T1000 (cell line): Measurements from ENCODE around the gene SLC25A47.
"Not testable (repeated sequence)": the region's sequence is repeated elsewhere in the genome, so short reads cannot be mapped to it uniquely, and the experiment has no call there.

Experiments used
- DNase-seq: peaks from one replicate; lab custom pipeline; 2025; ENCODE audit warnings: mixed read lengths; lab: John Stamatoyannopoulos, UW

Gene SLC25A47, protein sequence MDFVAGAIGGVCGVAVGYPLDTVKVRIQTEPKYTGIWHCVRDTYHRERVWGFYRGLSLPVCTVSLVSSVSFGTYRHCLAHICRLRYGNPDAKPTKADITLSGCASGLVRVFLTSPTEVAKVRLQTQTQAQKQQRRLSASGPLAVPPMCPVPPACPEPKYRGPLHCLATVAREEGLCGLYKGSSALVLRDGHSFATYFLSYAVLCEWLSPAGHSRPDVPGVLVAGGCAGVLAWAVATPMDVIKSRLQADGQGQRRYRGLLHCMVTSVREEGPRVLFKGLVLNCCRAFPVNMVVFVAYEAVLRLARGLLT

DNA sequence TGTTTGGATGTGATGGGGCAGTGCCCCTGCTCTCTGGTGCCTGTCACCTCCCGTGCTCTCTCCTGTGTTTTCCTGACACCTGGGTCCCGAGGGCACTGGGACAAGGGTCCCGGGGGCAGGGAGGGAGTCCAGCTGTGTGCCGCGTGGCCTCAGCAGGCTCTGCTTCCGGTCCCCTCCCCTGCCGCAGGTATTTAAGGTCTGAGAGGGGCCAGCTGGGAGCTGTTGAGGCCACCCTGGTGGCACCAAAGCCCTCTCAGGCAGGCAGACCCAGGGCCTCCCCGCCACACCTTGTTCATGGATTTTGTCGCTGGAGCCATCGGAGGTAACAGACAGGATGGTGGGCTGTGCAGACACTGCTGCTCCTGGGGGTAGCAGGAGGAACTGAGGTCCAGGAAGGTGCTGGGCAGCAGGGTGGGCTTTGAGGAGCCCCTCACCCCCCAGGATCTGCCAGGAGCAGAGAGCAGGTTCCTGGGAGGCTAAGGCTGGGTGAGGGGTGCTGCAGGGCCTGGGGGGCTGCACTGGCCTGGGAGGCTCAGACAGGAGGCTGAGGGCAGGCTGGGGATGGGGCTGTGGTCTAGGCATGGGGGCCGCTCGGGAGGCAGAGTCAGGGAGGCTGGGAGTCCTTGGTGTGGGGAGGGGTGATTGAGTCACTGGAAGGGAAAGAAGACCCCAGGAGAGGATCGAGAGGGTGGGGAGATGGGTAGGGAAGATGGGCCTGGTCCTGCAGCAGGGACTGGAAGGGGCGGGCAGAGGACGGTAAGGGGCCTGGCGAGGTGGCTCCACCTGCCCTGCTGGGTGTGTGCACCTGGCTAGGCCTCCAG, at the start of gene SLC25A47:
Gene SLC25A47 (plus strand): TSS at position 219 of the 821 bp plus-strand sequence. CDS start 76 bp downstream, at position 295.
- DNase-seq: no peak

DNA sequence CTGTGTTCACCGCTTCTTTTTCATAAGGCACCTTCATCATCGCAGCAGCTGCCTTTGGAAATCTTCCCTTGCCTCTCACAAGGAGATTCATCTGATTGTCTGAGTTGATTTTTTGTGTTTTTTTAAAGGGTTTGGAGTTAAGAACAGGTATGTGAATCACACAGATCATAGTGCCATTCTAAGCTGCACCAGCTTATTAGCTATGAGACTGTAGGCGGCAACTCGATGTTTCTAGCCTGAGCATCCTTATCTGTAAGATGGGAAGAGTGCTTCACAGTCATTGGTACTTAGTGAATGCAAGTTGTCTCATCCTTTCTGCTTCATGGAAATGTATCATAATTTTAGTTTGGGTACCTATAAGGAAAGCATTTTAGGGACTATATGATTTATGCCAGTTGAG, 48.9 kb upstream of the SLC25A47 start:
- DNase-seq: no peak

DNA sequence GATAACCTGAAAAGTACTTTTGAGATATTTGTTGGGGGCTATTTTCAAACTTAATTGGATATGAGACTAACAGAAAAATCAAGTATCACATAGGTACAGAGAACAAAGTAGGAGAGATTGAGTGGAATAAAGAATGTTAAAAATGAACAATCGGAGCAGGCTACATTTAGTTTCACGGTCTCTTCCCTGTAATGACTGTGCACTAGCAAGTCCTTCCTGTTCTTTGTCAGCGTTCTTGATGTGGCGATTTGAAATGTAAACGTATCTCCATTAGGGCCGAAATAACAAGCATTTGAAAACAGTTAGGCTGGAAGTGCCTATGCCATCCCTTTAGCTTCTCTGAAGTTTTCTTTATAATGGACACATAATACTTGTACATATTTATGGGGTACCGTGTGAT, 47.9 kb upstream of the SLC25A47 start:
- no peak for DNase-seq

DNA sequence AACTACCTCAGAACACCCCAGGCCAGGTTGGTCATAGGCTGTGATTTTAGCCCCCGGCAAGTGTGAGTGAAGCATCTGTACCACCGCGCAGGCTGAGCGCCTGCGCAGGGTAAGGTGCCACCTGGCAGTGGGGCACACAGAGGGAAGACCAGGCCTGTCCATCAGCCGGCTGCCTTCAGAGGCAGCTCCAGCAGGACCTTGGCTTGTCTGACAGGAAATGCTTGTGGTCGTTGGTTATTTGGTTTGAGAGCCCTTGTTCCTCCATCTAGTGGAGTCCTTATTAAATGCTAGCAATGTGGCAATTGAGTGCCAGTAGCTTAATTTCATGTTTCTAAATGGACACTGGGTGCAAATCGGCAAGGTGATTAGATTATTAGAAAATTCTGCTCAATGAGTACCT, 44.4 kb upstream of the SLC25A47 start:
- DNase-seq: no peak

DNA sequence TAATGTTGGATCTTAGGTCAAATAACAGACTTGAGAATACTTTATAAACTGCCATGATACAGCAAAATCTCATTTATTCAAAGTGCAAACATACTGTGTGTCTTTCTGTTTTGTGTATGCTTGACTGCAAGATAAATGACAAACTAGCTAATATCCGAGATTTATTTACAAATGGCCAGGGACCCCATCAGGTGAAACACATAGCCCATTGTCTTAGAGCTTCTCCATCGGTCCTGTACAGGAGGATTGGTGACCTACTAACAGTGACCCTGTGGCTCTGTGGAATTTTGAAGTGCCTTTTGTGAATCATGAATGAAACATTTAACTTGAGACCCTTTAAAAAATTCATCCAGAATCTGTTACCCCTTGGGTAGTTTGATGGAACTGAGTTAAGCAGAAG, 44.0 kb upstream of the SLC25A47 start:
- no peak for DNase-seq

DNA sequence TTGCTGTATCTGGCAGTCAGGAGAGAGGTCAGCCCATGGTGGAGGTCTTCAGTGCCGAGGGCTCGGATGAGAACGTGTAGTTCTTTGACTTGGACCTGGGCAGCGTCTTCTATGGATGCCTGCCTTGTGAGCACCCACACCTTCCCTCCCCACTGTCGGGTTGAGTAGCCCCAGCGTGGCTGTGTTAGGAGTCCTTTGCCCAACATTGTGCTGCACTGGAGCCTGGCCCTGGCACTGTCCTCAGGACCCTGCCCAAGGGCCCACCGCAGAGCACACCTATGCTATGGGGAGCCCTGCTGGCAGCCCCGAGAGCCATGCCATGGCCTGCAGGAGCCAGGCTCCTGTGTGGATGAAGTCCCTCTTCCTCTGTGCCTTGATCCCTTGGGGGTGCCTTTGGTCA, 43.6 kb upstream of the SLC25A47 start:
- DNase-seq: no peak

DNA sequence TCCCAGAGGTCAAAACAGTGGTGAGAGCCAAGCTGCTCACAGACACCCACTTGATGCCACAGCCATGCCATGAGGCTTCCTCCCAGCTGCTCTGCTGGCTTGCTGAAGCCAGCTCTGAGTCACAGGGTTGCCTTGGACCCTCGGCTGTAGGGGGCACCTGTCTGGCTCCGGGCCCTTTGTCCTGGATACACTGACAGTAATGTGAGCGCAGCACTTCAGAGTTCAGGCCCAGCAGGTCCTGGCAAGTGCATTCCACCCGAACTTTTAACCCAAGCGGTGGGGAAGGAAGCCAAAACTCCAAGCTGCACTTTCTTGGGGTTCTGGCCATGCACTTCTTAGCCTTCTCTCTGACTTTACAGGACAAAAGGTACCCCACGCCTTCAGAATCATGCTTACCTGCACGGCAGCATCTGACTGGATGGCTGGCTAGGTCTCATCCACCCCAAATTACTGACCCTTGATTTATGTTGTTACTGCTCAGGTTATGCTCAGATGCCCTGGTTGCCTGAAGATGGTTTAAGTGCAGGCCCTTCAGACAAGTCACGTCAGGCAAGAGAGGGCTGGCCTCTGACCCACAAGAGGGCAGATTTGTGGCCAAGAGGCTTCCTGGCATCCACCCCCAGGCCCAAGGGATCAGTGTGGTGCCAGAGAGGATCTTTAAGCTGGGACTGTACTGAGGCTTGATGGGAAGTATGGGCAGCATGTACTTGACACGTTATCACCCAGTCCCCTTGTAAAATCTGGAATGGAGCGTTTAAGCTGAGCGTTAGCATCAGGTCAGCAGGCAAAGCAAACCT, 41.7 kb upstream of the SLC25A47 start:
- no peak for DNase-seq

DNA sequence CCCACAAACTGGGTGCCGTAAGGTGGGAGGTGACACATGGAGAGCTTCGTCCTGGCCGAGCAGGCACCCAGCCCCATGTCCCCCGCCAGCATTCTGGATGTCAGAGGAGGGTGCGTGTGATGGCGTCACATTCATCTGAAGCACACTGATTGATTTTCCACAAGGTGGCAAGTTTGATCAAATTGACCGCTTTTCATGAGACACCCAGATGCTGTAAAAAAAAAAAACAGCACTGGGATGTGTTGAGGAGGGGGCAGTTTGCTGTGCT, 41.1 kb upstream of the SLC25A47 start:
- no peak for DNase-seq

DNA sequence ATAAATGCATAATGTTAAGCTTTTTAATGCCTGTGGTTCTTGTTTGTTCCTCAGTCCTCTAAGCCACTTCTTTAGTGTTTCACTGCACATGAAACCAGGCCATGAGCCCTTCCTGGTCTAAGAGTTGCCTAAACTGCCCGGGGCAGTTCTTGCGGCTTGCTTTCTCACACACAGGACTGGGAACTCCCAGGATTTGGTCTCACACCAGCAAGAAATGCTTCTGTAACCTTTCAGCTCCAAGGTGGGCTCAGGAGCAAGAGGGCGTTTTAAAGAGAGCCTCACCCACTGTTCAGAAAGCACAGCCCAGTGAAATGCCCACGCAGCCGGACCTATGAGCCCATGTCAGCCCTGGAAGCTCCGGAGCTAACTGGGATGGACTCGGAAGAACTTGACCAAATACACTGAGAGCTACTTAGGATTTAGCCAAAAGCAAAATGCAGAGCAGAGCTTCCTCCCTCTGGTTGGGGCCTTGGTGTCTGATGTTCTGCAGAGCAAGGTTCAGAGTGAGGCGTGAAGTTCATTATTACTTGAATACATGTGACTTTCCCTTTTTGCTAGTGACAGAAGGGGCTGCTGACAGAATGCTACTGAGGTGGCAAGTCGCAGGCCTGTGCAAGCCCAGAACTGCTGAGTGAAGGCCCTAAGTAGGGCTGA, 40.2 kb upstream of the SLC25A47 start:
- no peak for DNase-seq

DNA sequence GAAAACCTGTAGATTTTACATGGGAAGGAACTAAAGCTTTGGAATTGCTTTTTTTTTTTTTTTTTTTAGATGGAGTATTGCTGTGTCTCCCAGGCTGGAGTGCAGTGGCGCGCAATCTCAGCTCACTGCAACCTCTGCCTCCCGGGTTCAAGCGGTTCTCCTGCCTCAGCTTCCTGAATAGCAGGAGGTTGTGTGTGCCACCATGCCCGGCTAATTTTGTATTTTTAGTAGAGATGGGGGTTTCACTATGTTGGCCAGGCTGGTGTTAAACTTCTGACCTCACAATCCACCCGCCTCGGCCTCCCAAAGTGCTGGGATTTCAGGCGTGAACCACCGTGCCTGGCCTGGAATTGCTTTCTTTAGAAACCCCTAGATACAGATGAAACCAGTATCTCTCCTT, 39.7 kb upstream of the SLC25A47 start:
- DNase-seq: not testable (repeated sequence)

DNA sequence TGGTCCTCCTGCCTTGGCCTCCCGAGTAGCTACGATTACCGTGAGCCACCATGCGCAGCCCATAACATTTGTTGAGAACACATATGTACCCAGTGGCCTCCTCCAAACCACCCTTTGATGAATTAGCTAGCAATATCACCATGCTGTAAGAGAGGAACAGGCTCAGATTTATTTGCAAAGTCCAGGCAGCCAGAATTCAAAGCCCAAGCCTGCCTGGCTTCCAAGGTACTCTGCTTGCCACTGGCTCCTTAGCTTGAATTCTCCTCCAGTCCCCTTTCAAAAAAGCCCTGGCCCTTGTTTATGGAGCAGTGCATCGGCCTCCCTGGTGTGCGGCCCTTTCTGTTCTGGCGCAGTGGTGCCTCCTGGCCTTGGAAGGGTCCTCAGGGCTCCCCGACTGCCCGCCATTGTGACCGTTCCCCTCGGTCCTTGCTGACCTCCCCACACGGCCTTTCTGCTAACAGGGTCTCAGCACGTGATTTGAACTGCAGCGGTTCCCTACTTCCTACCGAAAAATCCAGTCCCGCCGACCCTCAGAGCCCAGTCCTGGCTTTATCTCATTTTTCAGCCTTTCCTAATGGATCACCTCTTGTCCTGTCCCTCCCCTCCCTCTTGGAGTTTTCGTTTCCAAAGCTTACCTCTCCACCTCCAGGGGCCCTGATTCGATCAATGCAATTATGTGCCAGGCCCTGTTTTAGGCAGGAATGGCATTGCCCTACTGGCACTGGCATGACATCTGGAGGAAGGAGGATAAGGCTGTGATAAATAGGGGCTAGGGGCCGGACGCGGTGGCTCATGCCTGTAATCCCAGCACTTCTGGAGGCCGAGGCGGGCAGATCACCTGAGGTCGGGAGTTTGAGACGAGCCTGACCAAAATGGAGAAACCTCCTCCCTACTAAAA, 38.9 kb upstream of the SLC25A47 start:
- no peak for DNase-seq

DNA sequence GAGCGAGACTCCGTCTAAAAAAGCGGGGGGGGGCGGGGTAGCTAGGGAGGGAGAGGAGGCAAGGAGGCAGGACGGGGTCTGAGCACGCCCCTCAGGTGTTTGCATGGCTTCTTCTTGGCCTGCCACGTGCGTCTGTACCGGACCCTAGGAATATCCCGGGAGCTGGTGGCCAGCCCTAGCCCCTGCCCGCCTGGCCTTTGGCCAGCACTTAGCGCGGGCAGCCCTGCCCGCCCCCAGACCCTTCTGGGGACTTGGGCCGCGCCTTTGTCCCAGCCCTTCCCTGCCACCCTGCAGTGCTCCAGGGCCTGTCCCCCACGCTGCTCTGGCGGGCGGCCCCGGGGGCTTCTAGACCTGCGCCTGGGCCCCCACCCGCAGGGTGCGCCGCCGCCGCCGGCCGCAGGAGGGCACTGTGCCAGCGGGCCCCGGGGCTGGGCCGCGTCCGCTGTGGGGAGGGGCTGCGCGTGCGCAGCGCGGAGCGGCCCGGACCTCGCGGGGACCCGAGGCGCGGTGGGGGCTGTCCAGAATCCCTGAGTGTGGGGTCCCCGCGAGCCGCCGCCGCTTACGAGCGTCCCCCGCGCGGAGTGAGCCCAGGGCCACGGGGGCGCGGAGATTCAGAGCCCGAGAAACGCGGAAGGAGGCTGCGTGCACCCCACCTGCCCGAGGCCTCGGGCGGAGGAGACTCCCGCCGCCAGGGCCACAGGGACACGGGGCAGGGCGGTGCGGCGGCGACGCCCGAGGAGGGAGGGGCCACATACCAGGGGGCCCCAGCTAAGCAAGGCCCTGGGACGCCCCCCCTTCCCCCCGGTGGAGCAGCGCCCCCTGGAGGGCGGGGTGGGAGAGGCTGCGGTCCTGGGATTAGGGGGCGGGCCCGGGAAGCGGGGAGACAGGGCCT, 37.9 kb upstream of the SLC25A47 start:
- peak; percentile 58 for DNase-seq

DNA sequence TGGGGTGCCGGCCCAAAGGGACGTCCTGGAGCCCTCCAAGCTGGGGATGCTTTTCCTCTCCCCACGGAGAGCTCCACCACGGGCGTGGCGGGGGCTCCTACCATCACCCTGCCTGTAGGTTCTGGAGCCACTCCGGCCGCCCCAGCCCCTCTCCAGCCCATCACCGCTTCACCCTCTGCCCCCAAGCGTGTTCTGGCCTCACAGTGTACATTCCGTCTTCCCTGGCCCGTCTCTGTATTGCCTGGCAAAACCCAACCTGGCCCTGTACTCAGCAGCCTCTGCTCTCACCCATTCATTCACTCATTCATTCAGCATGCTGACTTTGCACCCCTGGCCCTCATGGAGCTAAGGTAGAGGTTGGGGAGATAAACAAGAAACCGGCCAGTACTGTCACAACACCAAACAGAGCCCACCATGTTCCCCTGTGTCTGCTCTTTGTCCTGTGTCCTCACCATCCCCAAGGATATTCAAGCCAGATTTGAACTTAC, 37.2 kb upstream of the SLC25A47 start:
- no peak for DNase-seq

DNA sequence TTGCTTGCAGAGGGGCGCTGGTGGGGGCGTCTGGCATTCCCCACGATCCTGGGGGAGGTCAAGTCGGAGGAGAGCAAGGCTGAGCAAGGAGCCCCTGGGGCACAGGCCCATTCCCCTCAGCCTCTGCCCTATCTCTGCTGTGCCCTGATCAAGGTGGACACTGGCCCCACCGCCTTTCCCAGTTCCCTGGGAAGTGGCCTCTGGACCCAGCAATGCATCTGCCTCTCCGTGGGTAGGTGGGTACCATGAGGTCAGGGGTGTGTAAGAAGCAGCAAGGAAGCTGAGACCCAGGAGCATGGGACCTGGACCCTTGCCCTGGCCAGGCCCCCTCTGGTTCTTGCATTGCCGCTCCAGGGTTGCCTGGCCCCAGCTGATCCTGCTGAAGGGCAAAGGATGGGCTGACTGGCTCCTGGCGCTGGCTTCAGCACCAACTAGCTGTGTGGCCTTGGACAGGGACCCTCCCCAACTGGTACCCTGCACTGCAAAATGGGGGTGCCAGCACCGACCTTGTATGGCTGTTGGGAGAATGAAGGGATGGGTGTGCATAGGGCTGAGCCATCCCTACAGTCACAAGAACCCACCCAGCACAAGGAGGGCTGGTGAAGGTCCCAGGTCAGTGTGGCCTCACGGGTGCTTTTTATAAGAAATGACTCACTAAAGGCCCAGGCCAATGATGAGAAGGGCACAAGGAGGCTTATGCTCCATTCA, 36.5 kb upstream of the SLC25A47 start:
- no peak for DNase-seq

DNA sequence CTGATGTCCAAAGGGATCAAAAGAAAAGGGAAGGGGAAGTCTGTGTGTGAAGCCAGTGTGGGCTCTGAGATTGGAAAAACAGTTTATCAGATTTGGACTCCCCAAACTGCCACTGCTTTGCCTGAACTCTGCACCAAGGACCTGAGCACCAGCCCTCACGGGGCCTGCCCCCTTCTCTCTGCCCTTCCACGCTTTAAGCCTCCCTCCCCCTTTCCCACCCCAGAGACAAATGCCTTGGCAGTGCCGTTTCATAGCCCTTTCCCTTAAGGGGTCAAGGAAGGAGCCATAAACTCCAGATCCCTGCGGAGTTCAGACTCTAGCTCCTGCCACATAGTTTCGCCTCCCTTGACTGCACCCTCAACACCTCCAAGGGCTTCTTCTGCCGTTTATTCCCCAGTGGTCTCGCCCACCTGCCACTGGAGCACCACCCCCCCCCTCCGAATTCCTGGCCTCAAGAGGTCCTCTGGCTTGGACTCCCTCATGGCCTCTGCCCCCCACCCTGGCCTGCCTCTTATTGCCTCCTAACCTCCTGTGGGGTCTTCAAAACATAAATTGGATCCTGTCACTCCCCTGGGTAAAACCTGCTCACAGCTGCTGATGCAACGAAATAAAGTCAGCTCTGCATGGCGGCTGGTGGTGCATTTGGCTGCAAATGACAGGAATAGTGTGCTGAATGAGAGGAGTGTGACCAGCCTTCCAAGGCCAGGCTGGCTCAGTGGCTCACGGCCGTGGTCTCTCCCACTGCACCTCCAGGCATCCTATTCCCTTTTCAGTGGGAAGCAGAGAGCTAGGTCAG, 35.7 kb upstream of the SLC25A47 start:
- no peak for DNase-seq

DNA sequence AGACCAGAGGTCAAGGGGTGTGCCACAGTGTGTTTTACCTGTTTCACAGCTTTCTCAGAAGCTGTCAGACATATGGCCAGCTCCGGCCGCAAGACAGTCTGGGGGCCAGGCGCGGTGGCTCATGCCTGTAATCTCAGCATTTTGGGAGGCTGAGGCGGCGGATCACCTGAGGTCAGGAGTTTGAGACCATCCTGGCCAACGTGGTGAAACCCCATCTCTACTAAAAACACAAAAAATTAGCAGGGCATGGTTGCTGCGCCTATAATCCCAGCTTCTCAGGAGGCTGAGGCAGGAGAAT, 35.2 kb upstream of the SLC25A47 start:
- not testable (repeated sequence) for DNase-seq

DNA sequence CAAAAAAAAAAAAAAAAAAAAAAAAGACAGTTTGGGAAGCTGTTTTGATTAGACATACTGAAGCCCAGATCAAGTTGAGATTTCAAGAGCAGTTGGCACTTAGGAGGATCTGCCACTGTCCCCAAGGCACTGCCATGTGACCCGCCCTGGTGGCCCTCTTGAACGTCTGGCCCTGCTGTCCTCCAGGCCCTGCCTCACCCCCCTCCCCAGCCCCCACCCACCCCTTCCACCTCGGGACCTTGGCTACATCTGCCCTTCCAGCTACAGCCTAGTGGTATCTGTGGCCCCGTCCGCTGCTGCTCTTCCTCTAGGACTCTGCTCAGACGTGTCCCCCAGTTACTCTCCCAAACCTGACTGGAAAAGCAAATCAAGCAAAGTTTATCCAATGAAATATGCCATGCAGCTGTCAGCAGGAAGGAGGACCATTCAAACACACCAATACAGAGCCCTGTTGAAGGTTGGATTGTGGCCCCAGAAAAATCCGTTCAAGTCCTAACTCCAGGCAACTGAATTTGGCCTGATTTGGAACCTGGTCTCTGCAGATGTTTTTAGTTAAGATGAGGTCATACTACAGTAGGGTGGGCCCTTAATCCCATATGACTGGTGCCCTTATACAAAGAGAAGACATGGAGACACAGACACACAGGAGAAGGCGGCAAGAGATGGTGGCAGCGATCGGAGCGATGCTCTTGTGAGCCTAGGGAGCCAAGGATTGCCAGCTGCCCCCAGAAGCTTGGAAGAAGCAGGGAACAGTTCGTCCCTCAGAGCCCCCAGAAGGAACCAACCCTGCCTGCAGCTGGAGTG, 34.6 kb upstream of the SLC25A47 start:
- no peak for DNase-seq
